ENCODE data around the gene UBTD1. TPM values are rescaled to one million over a fixed set of nuclear protein-coding genes. Genes with fewer than 3 reads are reported as not detected.
A peak's percentile ranks its signal among the peaks of the same experiment; 100 is the strongest.

Gene UBTD1
- total and polyA plus RNA-seq, 8 donors = 3.9 to 9.0 (median 5.4) TPM

GRCh38 chr10:97494863-97495506 lies 3.7 kb upstream of the UBTD1 start:
- no peak for ATAC-seq
- 19 to 23% methylated on average over 7 of the region's 7 CpGs for WGBS, 2 donors
- no peaks in the 10 kb centered on the region for H3K27me3 ChIP-seq
- no peak overlapping the region for H3K4me3 ChIP-seq
- no peak for FAIRE-seq
- intact Hi-C loops (cut with DNase I) = no loop called here
- no peak for TF ChIP-seq CTCF (IDR thresholded peaks at IDR 0.05)
- H3K9me3 ChIP-seq = no peaks in the 10 kb centered on the region
- no peak for DNase-seq
- H3K36me3 ChIP-seq = no peaks in the 10 kb centered on the region
- peaks cover 4 to 28% (median 19%) of the 10 kb centered on the region in 3 donors for H3K4me1 ChIP-seq
- H3K27ac ChIP-seq = peak overlapping the region in 1 of 4 donors; percentile 10

- Histone ChIP-seq H3K27ac (peak overlapping the region; percentile 81 to 89 (median 86)), H3K4me1 (peaks cover 4 to 22% (median 19%) of the 10 kb centered on the region in 3 donors), H3K4me3 (peak overlapping the region; percentile 56 to 97 (median 77)), H3K36me3 (no peaks in the 10 kb centered on the region), H3K9me3 (no peaks in the 10 kb centered on the region), H3K27me3 (no peaks in the 10 kb centered on the region)
- no peak for TF ChIP-seq CTCF (IDR thresholded peaks at IDR 0.05)
- WGBS, 2 donors = 0 to 1% methylated on average over 22 of the region's 22 CpGs
- peak in 3 of 4 donors; percentile 24 to 51 (median 28) for ATAC-seq
- no peak for FAIRE-seq
- peak; percentile 44 to 85 (median 64) for DNase-seq
- intact Hi-C loops (cut with DNase I) = no loop called here
These were observed 1.1 kb upstream of the UBTD1 start for GRCh38 chr10:97497572-97498075.

GRCh38 chr10:97498076-97498840 lies 466 bp upstream of the UBTD1 start, which contains the start of gene MMS19:
Gene MMS19 (minus strand): TSS chr10:97498422. CDS start chr10:97498384, 38 bp downstream.
- ATAC-seq (peak; percentile 89 to 95 (median 92)), DNase-seq (peak; percentile 100), FAIRE-seq (no peak)
- peaks cover 4 to 22% (median 19%) of the 10 kb centered on the region in 3 donors for H3K4me1 ChIP-seq
- no peaks in the 10 kb centered on the region for H3K27me3 ChIP-seq
- no peaks in the 10 kb centered on the region for H3K36me3 ChIP-seq
- intact Hi-C loops (cut with DNase I) = no loop called here
- peak within 1 kb of the TSS; percentile 56 to 97 (median 77) for H3K4me3 ChIP-seq
- TF ChIP-seq CTCF (IDR thresholded peaks at IDR 0.05) = peak in 2 of 4 donors; percentile 8 to 11
- 0 to 1% methylated on average over 56 to 73 of the region's 73 CpGs for whole genome bisulfite sequencing, 2 donors
- no peaks in the 10 kb centered on the region for H3K9me3 ChIP-seq
- H3K27ac ChIP-seq = peak within 1 kb of the TSS; percentile 81 to 89 (median 86)

- FAIRE-seq (no peak), ATAC-seq (no peak), DNase-seq (peak; percentile 56 to 81 (median 67))
- no peaks in the 10 kb centered on the region for H3K9me3 ChIP-seq
- peaks cover 4 to 19% (median 18%) of the 10 kb centered on the region in 3 donors for H3K4me1 ChIP-seq
- H3K36me3 ChIP-seq = no peaks in the 10 kb centered on the region
- WGBS, 2 donors = 0 to 2% methylated on average over 33 to 41 of the region's 41 CpGs
- H3K27me3 ChIP-seq = no peaks in the 10 kb centered on the region
- peak overlapping the region; percentile 81 to 89 (median 86) for H3K27ac ChIP-seq
- intact Hi-C loops (cut with DNase I) = no loop called here
- no peak for TF ChIP-seq CTCF (IDR thresholded peaks at IDR 0.05)
- peak overlapping the region; percentile 56 to 97 (median 77) for H3K4me3 ChIP-seq
These were observed 1.0 kb downstream of the UBTD1 start for GRCh38 chr10:97499561-97500296.
